Stimulated activated CD8-positive, alpha-beta memory T cell treated with anti-CD3 and anti-CD28 coated beads, Interleukin-12 subunit alpha, Interleukin-12 subunit beta, amount 100 ng/mL, for 4 hours (primary cell): ENCODE measurements around the gene SLC47A1.

Source experiments
- DNase-seq: peaks from one replicate; pipeline ENCODE4 v3.0.0-alpha.2; 2020; ENCODE audit warnings: low read depth

The SLC47A1 gene

GRCh38 chr17:19590912-19591551 lies 57.4 kb downstream of the SLC47A1 start:
- DNase-seq = no peak

GRCh38 chr17:19592316-19592715 lies 58.7 kb downstream of the SLC47A1 start:
- no peak for DNase-seq

- no peak for DNase-seq
Observed at GRCh38 chr17:19596869-19597268, 63.2 kb downstream of the SLC47A1 start.

GRCh38 chr17:19610311-19610710 lies 76.7 kb downstream of the SLC47A1 start:
- no peak for DNase-seq

GRCh38 chr17:19610879-19611278 lies 77.2 kb downstream of the SLC47A1 start:
- DNase-seq = no peak

- no peak for DNase-seq
Observed at GRCh38 chr17:19613979-19614378, 80.3 kb downstream of the SLC47A1 start.

GRCh38 chr17:19614900-19615299 lies 81.2 kb downstream of the SLC47A1 start:
- no peak for DNase-seq

- DNase-seq = no peak
Observed at GRCh38 chr17:19618015-19618414, 84.4 kb downstream of the SLC47A1 start.

GRCh38 chr17:19619705-19620325 lies 86.2 kb downstream of the SLC47A1 start:
- no peak for DNase-seq

GRCh38 chr17:19621697-19622096 lies 88.0 kb downstream of the SLC47A1 start:
- no peak for DNase-seq

GRCh38 chr17:19626079-19626478 lies 92.4 kb downstream of the SLC47A1 start:
- DNase-seq = no peak
